Activated CD4-positive, alpha-beta T cell treated with anti-CD3 and anti-CD28 coated beads, Interleukin-2, amount 50 U/mL, for 4 hours (primary cell): Measurements from ENCODE around the gene MS4A2.
"Not testable (repeated sequence)": the region's sequence is repeated elsewhere in the genome, so short reads cannot be mapped to it uniquely, and the experiment has no call there.

ENCODE experiments used
- DNase-seq, 2 experiments: peaks; one replicate each; pipeline ENCODE4 v3.0.0-alpha.2; 2020

MS4A2 gene

GRCh38 chr11:60088364-60088763 lies at the start of gene MS4A2:
Gene MS4A2 (plus strand): TSS chr11:60088664. CDS start chr11:60088766, 102 bp downstream.
- no peak for DNase-seq

GRCh38 chr11:60040109-60040508 lies 48.4 kb upstream of the MS4A2 start, which contains the start of gene OOSP2:
Gene OOSP2 (plus strand): TSS chr11:60040409. CDS start chr11:60040460, 51 bp downstream.
- DNase-seq, result no peak

GRCh38 chr11:60050422-60050821 lies 38.0 kb upstream of the MS4A2 start:
- DNase-seq, result not testable (repeated sequence)

- not testable (repeated sequence) for DNase-seq
These were observed 37.6 kb upstream of the MS4A2 start for GRCh38 chr11:60050839-60051238.

GRCh38 chr11:60056349-60056969 lies 32.0 kb upstream of the MS4A2 start, which contains the start of gene MS4A3:
Gene MS4A3 (plus strand): TSS chr11:60056665. CDS start chr11:60061161, 4,496 bp downstream.
- no peak for DNase-seq

- DNase-seq, result no peak
These were observed 29.4 kb upstream of the MS4A2 start for GRCh38 chr11:60059052-60059451.

GRCh38 chr11:60059521-60060240 lies 28.8 kb upstream of the MS4A2 start:
- no peak for DNase-seq

- DNase-seq, result no peak
These were observed 24.4 kb upstream of the MS4A2 start for GRCh38 chr11:60064111-60064510.

- no peak for DNase-seq
These were observed 22.7 kb upstream of the MS4A2 start for GRCh38 chr11:60065801-60066200.

GRCh38 chr11:60069450-60069849 lies 19.0 kb upstream of the MS4A2 start:
- no peak for DNase-seq

- not testable (repeated sequence) for DNase-seq
These were observed 16.8 kb upstream of the MS4A2 start for GRCh38 chr11:60071644-60072043.

GRCh38 chr11:60077216-60077817 lies 11.1 kb upstream of the MS4A2 start:
- DNase-seq, result no peak

GRCh38 chr11:60077981-60078380 lies 10.5 kb upstream of the MS4A2 start:
- no peak for DNase-seq

- no peak for DNase-seq
These were observed 9.7 kb upstream of the MS4A2 start for GRCh38 chr11:60078745-60079144.

GRCh38 chr11:60080535-60080934 lies 7.9 kb upstream of the MS4A2 start:
- no peak for DNase-seq

GRCh38 chr11:60084631-60085273 lies 3.7 kb upstream of the MS4A2 start:
- DNase-seq, result no peak

GRCh38 chr11:60085909-60086308 lies 2.6 kb upstream of the MS4A2 start:
- DNase-seq, result no peak

- DNase-seq, result no peak
These were observed 1.2 kb upstream of the MS4A2 start for GRCh38 chr11:60087239-60087638.

GRCh38 chr11:60095477-60096120 lies 7.1 kb downstream of the MS4A2 start:
- no peak for DNase-seq

- DNase-seq, result no peak
These were observed 8.7 kb downstream of the MS4A2 start for GRCh38 chr11:60097189-60097588.

- no peak for DNase-seq
These were observed 10.0 kb downstream of the MS4A2 start for GRCh38 chr11:60098508-60098907.

GRCh38 chr11:60100516-60100915 lies 12.1 kb downstream of the MS4A2 start:
- DNase-seq, result no peak

- not testable (repeated sequence) for DNase-seq
These were observed 12.9 kb downstream of the MS4A2 start for GRCh38 chr11:60101368-60101767.
